Measurements from ENCODE around the gene KDM3A.

KDM3A gene

DNA sequence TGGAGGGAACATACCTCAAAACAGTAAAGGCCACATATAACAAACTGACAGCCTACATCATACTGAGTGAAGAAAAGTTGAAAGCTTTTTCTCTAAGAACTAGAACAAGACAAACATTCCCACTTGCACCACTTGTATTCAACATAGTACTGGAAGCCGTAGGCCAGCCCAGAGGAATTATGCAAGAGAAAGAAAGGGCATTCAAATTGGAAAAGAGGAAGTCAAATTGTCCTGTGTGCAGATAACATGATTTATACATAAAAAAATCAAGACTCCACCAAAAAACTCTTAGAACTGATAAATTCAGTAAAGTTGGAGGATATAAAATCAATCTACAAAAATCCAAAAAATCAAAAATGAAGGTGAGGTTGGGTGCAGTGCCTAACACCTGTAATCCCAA is 8.0 kb upstream of the KDM3A start:
- DNase-seq = no peak

DNA sequence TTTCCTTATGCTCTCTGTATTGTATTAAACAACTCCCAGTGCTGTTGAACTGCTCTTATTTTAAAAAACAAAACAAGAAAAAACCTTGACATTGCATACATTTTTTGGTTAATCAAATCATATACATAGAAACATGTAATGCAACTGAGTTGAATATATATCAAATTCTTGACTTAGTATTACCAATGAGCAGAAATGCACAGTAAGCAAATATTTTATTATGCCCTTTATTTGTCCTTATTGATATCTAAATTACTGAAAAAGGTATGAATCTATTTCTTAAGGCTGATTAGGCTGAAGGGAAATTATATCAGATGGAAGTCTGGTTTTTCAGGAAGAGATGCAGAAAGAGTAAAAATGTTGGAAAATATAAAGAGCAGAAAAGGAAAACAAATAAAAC is 6.9 kb upstream of the KDM3A start:
- no peak for DNase-seq

DNA sequence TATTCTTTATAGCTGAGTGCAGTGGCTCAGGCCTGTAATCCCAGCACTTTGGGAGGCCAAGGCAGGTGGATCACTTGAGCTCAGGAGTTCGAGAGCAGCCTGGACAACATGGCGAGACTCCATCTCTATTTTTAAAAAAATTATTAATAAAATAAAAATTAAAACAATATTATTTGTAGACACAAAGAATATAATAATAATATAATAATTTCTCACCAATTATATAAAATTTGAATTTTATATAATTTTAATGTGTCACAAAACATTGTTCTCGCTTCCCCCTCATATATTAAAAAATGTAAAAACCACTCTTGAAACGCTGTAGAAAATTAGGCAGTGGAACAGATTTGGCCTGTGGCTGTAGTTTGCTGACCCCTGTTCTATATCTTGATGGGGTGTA is 5.6 kb upstream of the KDM3A start:
- DNase-seq = no peak

DNA sequence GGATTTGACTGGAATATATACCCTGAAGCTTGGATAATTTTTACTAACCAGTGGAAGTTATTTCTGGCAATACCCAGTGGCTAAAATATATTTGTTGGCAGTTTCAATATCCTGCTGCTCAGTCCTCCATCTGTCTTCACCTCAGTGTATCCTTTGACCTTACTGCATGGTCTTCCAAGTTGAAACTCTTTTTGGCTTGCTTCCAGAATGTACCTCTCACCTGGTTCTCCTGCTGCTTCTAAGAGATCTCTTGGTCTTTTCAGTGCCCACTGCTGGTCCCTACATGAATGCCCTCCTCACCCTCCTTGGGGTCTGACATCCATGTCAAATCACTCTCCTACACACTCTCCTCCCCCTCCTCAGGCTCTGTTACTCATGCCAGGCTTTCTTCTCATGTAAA is 4.8 kb upstream of the KDM3A start:
- no peak for DNase-seq

DNA sequence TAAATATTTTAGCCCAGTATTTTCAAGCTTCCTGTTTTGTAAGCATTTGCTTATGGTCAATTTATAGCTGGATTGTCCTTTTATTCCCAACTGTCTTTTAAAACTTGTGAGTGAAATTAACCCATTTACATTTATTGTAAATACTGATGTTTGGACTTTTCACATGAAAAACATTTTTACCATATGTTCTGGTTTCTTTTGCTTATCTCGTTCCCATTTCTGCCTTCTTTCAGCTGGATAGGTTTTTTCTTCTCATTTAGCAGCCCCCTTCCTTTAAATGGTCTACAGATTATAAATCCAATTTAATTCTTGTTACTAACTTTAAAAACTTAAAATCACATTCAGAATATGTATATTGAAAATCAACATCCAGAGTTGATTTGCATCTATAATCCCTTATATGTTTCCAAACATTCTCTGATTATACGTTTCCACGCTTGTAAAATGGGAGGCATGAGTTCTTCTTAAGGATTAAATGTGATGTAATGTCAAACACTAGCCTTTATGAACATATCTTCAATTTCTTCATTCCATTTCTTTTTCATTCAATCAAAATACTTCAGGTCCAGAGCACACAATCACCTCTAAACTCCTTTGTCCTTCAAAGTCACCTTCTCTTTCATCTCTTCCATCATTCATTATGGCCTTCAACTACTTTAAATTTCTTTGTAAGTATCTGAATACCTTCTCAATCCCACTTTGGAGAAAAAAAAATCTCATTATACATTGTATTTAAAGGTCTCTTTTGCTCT is 1.1 kb upstream of the KDM3A start:
- DNase-seq = no peak

DNA sequence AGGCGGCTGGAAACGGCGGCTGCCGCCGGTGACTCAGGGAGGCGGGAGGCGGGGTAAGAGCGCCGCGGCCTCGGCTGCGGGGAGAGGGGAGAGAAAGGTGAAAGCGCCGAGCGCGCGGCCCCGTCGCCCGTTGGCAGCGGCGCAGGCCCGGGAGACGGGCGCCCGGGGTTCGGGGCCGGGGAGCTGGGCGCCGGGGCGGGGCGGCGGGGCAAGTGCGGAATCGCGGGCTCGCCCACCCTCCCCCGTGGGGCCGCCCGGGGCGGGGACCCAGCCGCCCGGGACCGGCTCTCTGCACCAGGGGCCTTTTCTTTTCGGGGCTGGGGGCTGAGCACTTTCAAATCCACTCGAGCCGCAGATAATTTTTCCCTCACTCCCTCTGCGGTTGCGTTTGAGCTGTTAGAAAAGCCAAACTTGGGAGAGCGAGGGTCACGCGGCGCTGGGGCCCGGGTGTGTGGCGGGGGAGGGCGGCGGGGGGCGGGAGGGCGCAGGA is 266 bp downstream of the KDM3A start:
- no peak for DNase-seq

DNA sequence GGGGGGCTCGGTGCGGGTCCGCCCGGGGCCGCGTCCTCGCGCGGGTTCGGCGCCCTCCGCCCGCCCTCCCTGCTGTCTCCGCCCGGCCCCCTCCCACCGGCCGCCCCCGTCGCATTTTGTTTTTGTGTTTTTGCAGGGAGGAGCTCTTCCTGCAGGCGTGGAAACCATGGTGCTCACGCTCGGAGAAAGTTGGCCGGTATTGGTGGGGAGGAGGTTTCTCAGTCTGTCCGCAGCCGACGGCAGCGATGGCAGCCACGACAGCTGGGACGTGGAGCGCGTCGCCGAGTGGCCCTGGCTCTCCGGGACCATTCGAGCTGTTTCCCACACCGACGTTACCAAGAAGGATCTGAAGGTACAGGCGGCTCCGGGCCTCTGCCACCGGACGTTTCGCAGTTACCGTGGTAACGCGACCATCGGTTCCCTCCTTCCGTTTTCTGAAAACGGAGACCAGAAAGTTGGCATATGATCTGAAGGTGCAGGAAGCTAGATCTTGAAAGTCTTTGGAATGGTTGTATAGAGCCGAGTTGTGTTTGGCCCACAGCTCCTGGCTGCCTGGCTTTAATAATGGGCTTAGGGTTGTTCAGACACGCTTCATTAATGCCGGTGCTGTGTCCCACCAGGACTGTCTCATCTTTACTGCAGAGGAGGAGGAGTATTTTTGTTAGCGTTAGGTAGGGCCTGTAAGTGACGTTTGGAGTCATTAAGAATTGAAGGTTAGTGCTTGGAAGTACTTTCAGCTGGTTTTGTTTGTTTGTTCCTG is 891 bp downstream of the KDM3A start:
- peak; percentile 73 for DNase-seq

DNA sequence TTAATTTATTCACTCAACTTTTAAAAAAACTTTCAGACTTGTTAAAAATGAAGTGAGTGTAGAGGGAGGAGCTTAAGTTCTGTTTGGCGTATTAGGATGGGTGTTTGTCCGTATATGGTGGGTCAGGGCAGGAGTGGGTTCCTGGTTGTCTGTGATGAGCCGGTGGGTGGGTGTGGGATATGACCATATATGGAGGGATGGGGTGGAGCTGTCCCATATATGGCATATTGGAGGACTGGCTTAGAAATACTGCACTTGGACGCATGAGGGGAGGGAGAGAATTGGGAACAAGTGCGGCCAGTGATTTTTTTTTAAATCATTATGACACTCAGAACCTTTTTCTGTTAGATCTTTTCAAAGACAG is 1.5 kb downstream of the KDM3A start:
- peak; percentile 90 for DNase-seq

DNA sequence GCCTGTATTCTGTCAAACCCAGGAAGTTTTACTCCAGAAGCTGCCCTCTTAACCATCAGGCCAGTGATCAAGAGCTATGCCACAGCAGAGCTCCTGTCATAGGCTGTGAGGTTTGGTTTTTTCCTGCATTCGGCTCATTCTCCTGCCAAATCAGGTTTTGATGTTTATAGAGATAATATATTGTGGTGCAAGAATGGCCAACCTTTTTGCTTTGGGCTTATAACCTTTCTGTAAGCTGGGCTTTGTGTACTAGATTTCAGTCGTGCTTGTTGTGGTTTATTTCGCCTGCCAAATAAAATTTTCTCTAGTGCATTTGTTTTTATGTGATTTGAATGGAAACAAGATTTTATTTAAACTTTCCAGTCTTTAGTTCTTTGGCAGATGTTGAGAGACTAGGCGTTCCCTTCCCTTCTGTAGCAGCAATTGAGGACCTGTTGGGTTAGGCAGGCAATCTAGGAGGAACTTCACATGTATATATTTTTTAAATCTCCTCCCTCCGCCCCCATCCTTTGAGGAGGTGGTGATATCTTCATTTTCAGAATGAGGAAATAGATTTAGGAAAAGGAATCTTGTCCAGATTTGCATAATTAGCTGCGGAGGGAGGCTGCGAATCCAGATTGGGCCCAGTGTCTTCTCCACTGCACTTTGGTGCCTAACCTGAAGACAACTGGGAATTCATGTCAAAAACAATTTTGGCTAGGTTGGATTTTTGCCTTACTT is 2.6 kb downstream of the KDM3A start:
- DNase-seq = no peak

DNA sequence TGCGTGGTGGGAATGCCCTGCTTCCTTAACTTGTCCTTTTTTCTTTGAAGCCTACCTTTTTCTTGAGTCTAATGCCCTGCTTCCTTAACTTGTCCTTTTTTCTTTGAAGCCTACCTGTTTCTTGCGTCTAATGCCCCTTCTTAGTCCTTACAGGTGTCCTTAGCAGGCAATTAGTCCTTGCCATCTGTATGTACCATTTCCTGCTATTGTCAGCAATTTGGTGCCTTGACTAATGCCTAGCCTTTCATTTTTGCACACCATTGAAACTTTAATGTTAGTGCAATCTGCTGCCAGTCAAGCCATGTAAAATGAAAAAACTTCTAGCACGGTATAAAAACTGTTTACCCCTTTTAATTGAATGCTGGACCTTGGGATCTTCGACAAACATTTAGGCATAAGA is 4.3 kb downstream of the KDM3A start:
- no peak for DNase-seq

DNA sequence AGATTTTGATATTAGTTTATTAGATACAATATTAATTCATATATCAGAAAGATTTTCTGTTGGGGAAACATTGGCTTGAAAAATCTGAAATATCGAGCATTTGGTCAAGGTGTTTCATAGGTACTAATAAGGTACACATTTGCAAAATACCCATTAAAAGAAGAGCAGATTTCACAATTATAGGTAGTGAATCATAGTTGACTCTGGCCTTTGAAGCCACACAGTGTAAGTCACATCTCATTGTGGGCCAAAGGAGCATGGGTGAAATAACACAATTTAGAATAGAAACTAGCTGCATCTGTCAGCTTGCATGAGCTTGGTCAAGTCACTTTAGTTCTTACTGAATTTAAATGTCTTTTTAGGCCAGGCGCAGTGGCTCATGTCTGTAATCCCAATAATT is 4.9 kb downstream of the KDM3A start:
- no peak for DNase-seq

DNA sequence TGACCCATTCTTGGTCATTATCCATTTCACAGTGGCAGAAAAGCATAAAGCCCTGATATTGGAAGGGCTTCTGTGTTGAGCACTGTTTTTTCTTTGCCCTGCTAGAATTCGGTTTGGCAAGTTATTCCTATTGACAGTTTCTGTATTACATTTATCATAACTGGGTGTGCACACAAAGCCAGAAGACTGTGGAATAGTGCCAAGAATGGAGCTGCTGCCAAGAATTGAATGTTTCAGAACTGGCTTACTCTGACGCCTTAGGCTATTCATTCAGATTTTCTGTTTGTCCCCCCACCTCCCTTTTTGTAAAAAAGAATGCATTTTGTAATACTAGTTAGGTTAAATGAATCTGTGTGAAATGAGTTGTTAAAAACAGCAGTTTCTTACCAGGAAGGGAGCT is 12.7 kb downstream of the KDM3A start:
- DNase-seq = no peak

DNA sequence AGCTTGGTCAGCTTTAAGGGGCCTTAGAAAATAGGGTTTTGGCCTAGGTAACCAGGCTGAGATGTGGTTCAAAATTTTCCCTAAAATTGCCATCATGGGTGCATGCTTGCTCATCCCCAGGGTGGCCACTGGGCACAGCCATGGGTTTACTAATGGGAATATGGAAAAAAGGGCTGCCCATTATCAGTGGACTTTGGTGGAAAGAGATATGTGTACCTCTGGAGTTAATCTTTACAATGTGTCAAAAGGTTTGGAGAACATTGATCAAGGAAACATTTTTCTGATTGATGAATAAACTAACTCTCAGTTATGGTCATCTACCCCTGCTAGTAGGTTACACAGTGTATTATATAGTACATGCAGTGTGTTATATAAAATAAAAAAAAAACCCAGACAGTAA is 13.1 kb downstream of the KDM3A start:
- DNase-seq = no peak

DNA sequence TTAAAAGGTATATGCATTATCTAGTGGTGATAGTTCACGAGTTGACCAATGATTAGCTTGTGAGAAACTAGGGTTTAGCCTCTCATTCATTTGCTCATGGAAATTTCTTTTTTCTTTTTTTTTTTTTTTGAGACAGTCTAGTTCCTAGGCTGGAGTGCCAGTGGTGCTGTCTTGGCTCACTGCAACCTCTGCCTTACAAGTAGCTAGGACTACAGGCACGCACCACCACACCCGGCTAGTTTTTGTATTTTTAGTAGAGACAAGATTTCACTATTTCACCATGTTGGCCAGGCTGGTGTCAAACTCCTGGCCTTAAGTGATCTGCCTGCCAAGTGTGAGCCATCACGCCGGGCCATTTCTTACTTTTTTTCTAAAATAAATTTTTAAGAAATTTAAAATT is 14.0 kb downstream of the KDM3A start:
- no peak for DNase-seq

DNA sequence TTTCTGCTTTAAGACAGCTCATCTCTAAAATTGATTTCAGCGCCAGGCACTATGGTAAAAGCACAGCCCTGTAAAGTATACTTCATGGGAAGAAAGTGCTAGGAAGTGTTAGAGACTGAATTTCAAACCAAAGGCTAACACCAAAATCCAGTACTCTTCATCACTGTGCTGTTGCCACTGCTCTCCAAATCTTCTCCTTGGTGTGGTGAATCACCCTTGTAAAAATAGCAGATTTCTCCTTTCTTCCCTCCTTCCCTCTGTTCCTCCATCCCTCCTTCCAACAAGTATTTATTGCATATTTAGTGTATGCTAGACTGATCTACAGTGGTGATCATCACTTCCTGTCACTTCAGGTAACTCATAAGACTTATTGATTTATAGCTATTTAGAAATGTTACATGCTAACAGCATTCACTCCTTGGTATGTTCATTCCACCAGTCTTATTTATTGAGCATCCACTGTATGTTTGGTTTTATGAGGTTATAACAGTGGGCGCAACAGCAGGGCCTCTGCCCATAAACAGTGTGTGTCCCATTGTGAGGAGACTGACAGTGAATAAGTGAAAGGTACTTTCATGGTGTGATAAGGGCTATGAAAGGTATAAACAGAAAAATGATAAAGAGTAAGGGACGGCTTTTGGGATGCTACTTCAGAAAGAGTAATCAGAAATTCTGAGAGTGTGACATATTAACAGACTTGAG is 20.0 kb downstream of the KDM3A start:
- no peak for DNase-seq

DNA sequence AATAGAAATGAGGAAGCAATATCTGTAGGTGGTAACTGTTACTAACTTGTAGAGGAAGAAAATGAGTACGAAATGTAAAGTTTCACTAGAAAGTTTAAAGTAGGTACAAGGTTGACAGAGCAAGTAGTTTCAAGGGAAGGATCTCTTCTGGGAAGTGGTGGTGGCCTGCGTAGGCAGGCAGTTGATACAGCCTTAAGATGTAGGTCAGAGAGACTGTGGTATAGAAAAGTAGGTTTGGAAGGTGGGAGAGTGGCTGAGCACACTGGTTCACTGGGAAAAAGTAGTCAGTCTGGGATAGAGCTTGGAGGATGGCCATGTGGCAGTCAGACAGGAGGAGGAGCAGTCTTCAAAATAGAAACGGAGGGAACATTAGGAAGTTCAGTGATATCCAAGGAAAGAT is 23.5 kb downstream of the KDM3A start:
- no peak for DNase-seq

DNA sequence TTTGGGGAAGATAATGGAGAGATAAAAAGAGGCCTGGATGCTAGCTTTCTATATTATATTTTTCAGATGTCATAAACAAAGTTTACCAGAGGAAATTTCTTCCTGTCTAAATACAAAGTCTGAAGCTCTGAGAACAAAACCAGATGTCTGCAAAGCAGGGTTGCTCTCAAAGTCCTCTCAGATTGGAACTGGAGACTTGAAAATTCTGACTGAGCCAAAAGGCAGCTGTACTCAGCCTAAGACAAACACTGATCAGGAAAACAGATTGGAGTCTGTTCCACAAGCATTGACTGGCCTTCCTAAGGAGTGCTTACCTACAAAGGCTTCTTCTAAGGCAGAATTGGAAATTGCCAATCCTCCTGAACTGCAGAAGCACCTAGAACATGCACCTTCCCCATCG is 25.1 kb downstream of the KDM3A start:
- no peak for DNase-seq

DNA sequence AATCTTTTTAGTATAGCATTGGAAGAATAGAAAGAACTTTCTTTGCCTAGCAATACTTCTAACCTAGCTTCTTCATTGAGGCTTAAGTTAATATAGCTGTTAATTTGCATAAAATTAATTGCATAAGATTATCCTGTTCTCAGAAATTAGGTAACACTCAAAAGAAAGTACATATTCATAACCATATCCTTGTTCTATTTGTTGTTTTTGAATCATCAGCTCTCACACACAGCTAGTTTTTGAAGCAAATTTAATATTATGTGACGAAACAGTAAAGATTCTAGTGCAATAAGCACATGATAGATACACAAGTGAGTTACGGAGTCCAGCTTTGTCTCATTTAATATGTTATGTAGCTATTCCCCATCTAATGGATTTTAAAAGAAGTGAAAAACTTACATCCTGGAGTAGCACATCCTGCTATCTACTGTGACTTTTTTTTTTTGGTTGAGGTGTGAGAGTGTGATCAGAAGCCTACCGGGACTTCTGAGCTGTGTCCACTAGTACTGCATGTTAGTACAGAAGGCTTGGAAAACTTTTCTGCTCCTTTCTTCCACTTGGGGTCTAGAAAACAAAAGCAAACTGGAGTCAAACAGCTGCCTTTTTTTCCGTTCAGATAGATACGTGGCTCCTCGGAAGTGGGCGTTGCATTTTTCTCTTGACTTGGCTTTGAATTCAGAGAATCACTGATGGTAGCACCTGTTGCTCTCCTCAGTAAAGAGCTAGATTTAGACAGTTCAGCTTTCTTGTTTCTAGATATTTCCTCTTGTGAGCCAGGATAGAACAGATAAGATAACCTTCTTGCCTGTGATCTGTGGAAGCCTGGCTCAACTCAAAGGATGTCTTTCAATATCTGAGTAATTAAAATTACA is 27.2 kb downstream of the KDM3A start:
- DNase-seq = peak; percentile 37

DNA sequence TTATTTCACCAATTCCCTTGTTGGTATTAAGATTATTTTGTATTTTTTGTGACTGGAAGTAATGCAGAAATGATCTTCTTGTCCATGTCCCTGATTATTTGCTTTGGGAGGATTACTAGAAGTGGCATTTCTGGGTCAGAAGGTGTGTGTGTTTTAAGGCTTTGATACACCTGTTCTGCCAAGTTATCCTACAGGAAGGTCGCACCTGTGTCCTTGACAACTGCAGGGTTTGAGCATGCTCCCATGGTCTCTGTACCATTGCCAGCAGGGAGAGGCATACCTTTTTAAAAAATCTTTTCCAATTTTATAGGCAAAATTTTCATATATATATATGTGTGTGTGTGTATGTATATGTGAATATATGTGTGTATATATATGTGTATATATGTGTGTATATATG is 29.7 kb downstream of the KDM3A start:
- no peak for DNase-seq

DNA sequence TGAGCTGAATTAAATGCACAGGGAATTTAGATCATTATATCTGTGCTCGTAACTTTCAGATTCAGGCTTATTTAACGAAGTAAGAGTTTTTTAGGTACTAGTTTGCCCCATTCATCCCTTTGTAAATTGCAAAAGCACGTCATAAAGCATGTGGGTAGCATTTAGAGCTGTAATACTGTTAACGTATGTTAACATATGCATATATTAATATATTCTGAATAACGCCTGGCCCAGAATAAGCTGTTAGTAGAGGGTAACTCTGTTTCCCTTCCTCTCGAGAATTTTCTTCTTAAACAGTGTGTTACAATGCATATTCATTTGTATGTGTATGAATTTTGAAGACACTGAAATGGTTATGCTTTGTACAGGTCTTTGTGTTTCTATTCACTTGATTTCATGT is 30.5 kb downstream of the KDM3A start:
- DNase-seq = no peak

DNA sequence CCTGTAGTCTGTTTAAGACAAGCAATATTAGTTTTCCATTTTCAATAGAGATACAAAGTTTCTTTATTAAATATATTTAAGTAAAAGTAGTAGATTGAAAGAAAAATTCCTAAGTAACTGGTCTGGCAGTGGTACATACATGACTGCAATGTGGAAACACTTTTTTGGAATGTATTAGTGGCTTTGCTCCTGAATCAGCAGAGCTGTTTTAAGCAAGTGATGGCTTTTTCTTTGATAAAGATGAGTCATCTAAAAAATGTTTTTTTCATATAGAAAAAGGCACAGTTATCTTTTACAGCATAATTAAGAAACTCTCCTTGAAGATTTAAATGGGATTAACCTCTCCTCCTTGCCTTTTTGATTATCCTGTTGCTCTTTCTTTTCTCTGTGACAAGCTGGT is 34.9 kb downstream of the KDM3A start:
- DNase-seq = no peak

DNA sequence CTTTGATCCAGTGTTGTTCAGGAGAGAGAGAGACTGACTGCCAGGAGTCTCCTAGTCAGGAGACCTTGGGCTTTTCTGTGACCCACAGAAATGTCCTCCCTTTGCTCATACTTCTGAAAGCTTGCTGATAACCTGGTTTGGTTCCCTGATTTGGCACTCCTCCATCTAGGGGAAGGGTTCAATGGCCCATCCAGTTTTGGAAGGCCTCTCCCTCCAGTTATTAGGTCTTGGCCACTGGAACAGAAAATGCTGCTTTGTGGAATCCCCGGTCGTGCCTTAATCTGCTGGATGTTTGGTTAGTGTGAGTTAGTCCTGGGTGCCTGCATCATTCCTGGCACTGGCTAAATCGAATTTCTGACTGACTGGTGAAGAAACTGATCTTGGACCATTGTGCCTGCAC is 35.7 kb downstream of the KDM3A start:
- DNase-seq = no peak
